ENCODE results near the gene KASH5.
A peak's percentile ranks its signal among the peaks of the same experiment; 100 is the strongest.

The KASH5 gene

GRCh38 chr19:49387936-49388372, at the start of gene KASH5:
TSS of gene KASH5 (plus strand) at chr19:49388249. CDS start at chr19:49390884, 2,635 bp downstream.
- H3K27ac ChIP-seq (ENCODE audit: low read depth, low read length): no peak within 1 kb of the TSS
- H3K4me2 ChIP-seq (ENCODE audit: low read length): peak within 1 kb of the TSS; percentile 42
- no peaks in the 10 kb centered on the region for H4K20me1 ChIP-seq (ENCODE audit: control insufficient read depth, insufficient read depth, low read depth, low read length)
- no peaks in the 10 kb centered on the region for H3K27me3 ChIP-seq (ENCODE audit: control insufficient read depth, low read length)
- no peak within 1 kb of the TSS for H3K4me3 ChIP-seq (ENCODE audit: low read length)
- H3F3A ChIP-seq (ENCODE audit: control insufficient read depth, insufficient read depth): peaks cover 9% of the 10 kb centered on the region
- H3K9me2 ChIP-seq (replicated peaks; ENCODE audit: control insufficient read depth, low read length): no peaks in the 10 kb centered on the region
- TF ChIP-seq CTCF (IDR thresholded peaks at IDR 0.05; ENCODE audit: low read depth, low read length, poor library complexity, severe bottlenecking): no peak
- TF ChIP-seq EZH2phosphoT487 (IDR thresholded peaks at IDR 0.05; ENCODE audit: borderline replicate concordance, low read length): no peak
- H3K79me2 ChIP-seq (ENCODE audit: control insufficient read depth, low read length): no peaks in the 10 kb centered on the region
- no peaks in the 10 kb centered on the region for H3K9me3 ChIP-seq (ENCODE audit: control insufficient read depth, insufficient read depth, low read length)
- no peaks in the 10 kb centered on the region for H3K36me3 ChIP-seq (ENCODE audit: control insufficient read depth, low read length)
- peaks cover 49% of the 10 kb centered on the region for H3K4me1 ChIP-seq (ENCODE audit: control insufficient read depth, low read length)

GRCh38 chr19:49338691-49339300, 49.3 kb upstream of the KASH5 start:
- peak overlapping the region; percentile 88 for H3K27ac ChIP-seq (ENCODE audit: low read depth, low read length)
- peak overlapping the region; percentile 85 for H3K4me3 ChIP-seq (ENCODE audit: low read length)
- H3K4me2 ChIP-seq (ENCODE audit: low read length): peak overlapping the region; percentile 99

GRCh38 chr19:49339301-49340068, 48.6 kb upstream of the KASH5 start:
- peak overlapping the region; percentile 88 for H3K27ac ChIP-seq (ENCODE audit: low read depth, low read length)

More at GRCh38 chr19:49338691-49339300, 49.3 kb upstream of the KASH5 start:
- no peak for TF ChIP-seq EZH2phosphoT487 (IDR thresholded peaks at IDR 0.05; ENCODE audit: borderline replicate concordance, low read length)
- TF ChIP-seq CTCF (IDR thresholded peaks at IDR 0.05; ENCODE audit: low read depth, low read length, poor library complexity, severe bottlenecking): no peak
- peaks cover 71% of the 10 kb centered on the region for H3K4me1 ChIP-seq (ENCODE audit: control insufficient read depth, low read length)
- peaks cover 58% of the 10 kb centered on the region for H3F3A ChIP-seq (ENCODE audit: control insufficient read depth, insufficient read depth)
- H3K9me3 ChIP-seq (ENCODE audit: control insufficient read depth, insufficient read depth, low read length): no peaks in the 10 kb centered on the region
- peaks cover 48% of the 10 kb centered on the region for H3K79me2 ChIP-seq (ENCODE audit: control insufficient read depth, low read length)
- peaks cover 11% of the 10 kb centered on the region; the same call in 1 of the 2 replicates for H4K20me1 ChIP-seq (ENCODE audit: control insufficient read depth, insufficient read depth, low read depth, low read length)
- no peaks in the 10 kb centered on the region for H3K9me2 ChIP-seq (replicated peaks; ENCODE audit: control insufficient read depth, low read length)
- H3K27me3 ChIP-seq (ENCODE audit: control insufficient read depth, low read length): no peaks in the 10 kb centered on the region
- peaks cover 63% of the 10 kb centered on the region for H3K36me3 ChIP-seq (ENCODE audit: control insufficient read depth, low read length)

More at GRCh38 chr19:49339301-49340068, 48.6 kb upstream of the KASH5 start:
- Histone ChIP-seq H3K4me2 (ENCODE audit: low read length) (peak overlapping the region; percentile 99), H3F3A (ENCODE audit: control insufficient read depth, insufficient read depth) (peaks cover 53% of the 10 kb centered on the region), H3K36me3 (ENCODE audit: control insufficient read depth, low read length) (peaks cover 63% of the 10 kb centered on the region), H3K4me1 (ENCODE audit: control insufficient read depth, low read length) (peaks cover 65% of the 10 kb centered on the region), H3K4me3 (ENCODE audit: low read length) (peak overlapping the region; percentile 85), H3K9me3 (ENCODE audit: control insufficient read depth, insufficient read depth, low read length) (no peaks in the 10 kb centered on the region), H3K27me3 (ENCODE audit: control insufficient read depth, low read length) (no peaks in the 10 kb centered on the region), H3K79me2 (ENCODE audit: control insufficient read depth, low read length) (peaks cover 48% of the 10 kb centered on the region), H4K20me1 (ENCODE audit: control insufficient read depth, insufficient read depth, low read depth, low read length) (peaks cover 11% of the 10 kb centered on the region; the same call in 1 of the 2 replicates), H3K9me2 (replicated peaks; ENCODE audit: control insufficient read depth, low read length) (no peaks in the 10 kb centered on the region)
- peak; percentile 16 for TF ChIP-seq CTCF (IDR thresholded peaks at IDR 0.05; ENCODE audit: low read depth, low read length, poor library complexity, severe bottlenecking)
- TF ChIP-seq EZH2phosphoT487 (IDR thresholded peaks at IDR 0.05; ENCODE audit: borderline replicate concordance, low read length): no peak

All from DOHH2 (cell line).